GM19467 (cell line): ENCODE data around the gene BLTP2.
"Not testable (repeated sequence)": the region's sequence is repeated elsewhere in the genome, so short reads cannot be mapped to it uniquely, and the experiment has no call there.

Source experiments
- ATAC-seq: cut with Tn5 transposase; IDR thresholded peaks from one replicate; pipeline ENCODE4 v1.9.1; 2021; ENCODE audit warnings: mild to moderate bottlenecking, moderate library complexity; ENCODE audit not compliant: unreplicated experiment

BLTP2 gene

DNA sequence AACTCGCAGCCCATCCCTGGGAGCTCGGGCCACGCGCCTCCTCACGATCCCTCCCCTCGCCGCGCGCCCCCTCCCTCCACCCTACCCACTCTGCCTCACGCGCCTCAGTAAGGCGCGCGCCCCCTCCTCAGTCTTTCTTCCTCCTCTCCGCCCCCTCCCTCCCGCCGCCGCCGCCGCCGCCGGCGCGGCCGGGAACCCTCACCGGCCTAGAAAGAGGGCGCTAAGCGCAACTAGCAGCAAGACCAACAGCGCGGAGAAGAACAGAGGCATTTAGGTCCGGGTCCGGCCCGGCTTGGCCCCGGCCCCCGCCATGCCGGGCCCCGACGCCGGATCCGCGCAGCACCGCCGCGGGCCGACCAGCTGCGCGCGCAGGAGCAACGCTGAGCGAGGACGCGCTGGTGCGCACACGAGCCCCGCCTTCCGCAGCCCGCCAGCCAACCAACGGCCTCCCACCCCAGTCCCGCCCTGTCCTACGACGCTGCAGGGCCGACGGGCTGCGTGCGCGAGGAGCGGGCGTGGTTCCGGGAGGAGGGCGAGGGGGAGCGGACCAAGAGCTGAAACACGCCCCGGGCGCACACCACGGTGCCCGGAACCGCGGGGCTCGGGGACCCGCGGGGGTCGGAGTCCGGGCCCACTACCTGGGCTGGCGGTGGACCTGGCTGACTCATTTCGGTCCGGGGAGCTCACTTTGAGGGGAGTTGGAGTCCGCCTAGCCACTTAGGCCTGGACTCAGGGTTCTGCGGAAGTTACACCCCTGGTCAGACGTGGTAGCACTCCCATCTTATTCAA lies at the start of gene BLTP2:
Gene BLTP2 (minus strand): TSS at position 372 of the 789 bp plus-strand sequence. CDS start 102 bp downstream, at position 270.
- ATAC-seq, result peak; percentile 87

DNA sequence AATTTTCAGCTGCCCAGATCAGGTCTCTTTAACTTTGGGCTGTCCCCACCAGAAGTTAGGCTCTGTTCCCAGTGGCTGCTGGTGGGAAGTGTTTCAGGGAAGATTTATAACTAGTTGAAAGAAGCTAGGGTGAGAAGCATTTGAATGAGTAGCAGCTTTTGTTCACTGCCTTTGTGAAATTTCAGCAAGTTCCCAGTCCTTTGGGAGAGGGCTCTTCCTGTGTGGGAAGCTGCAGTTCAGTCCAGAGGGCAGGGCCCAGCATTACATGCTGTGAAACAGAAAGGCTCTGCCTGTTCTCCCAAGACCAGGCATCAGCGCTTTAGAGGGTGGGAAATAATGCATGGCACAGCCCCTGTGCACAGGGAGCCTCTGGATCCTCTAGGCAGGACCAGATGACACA lies 48.9 kb upstream of the BLTP2 start:
- no peak for ATAC-seq

DNA sequence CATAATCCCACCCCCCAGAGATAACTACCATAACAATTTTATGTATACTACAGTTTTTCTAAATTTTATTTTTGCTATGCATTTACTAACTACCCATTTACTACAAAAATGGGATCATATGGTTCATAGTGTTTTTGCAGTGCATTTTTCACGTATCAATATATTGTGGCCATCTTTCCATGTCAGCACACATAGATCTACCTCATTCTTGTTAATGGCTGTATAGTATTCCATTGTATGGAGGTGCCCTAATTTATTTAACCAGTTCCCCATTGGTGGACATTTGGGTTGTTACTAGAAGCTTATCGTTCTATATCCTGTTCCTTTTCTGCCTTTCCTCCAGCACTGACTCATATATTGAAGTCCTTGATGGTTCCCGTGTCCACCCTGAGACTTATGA lies 44.1 kb upstream of the BLTP2 start:
- no peak for ATAC-seq

DNA sequence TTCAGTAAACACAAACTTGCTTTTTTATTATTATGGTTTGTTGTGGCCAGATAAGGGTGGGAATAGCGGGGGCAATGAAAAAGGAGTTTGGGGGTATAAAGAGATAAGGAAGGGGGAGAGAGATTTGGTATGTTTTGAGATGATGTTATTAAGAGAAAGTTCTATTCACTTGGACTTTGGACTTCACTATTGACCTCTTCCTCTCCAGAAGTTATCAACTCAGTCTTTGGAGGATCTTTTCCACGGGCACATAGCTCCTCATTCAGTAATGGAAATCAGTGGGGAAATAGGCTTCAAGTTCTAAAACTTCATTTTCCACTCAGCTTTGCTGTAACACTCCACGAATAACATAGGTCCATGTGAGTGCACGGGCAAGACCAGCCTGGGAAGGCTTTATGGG lies 43.5 kb upstream of the BLTP2 start:
- ATAC-seq, result no peak

DNA sequence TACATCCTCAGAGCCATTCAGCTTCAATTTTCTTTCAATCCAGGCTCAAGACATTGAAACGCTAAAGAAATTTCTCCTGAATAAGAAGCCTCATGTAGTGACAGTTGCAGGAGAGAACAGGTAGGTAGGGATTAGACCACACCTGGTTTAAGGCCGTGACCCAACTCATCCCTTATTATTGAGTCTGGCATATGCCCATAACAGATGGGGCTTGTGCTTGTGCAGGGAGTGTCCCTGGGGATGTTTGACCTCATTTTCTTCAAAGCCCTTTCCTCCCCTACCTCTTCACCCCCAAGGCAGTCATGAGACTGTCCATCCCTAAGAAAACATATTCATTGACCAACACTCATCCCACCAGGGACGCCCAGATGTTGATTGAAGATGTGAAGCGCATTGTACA lies 41.3 kb upstream of the BLTP2 start:
- ATAC-seq, result no peak

DNA sequence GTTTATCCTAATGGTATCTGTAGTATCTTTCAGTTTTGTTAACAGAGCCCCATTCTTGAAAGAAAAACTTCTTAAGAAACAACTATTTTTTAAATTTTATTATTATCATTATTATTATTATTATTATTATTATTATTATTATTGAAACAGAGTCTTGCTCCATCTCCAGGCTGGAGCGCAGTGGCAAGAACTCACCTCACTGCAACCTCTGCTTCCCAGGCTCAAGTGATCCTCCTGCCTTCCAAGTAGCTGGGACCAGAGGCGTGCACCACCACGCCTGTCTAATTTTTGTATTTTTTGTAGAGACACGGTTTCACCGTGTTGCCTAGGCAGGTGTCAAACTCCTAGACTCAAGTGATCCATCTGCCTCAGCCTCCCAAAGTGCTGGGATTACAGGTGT lies 40.4 kb upstream of the BLTP2 start:
- ATAC-seq, result no peak

DNA sequence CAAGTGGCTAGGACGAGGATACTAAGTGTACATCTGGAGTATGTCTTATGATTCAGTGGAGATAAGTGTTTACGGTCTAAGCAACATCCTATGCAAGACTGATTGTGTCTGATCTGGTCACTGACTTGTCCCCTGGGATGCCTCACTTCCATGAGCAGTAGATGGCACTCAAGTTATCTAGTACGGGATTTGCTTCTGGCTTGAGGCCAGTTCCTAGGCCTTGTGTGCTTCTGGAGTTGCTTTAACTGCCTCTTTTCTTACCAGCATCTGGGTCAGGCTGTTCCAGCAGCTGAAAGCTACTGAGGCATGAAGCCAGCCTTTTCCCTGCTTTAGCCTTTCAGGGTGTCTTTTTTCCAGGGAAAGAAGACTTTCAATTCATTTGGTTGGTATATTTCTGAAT lies 40.0 kb upstream of the BLTP2 start:
- ATAC-seq, result no peak

DNA sequence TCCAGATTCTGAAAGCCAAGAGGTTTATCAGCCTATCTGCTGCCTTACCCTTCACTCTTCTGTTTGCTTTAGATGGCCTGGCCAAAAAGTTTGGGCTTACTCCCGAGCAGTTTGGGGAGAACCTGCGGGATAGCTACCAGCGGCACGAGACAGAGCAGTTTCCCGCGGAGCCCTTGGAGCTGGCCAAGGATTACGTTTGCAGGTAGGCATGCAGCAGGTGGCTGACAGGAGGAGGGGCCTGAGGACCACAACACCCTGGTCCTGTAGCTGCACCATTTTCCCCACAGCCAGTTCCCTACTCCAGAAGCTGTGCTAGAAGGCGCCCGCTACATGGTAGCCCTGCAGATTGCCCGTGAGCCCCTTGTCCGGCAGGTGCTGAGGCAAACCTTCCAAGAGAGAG lies 37.7 kb upstream of the BLTP2 start:
- ATAC-seq, result no peak

DNA sequence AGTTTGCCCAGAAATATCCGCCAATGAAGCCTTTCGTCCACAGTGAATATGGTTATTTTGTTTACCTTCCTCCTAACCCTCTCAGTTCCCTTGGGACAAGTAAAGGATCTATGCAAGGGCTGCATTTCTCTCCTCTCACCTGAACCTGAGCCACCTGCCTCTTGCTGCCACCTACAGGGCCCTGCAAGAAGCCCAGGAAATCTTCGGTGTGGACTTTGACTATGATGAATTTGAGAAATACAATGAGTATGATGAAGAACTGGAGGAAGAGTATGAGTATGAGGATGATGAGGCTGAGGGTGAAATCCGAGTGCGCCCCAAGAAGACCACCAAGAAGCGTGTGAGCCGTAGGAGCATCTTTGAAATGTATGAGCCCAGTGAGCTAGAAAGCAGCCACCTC lies 31.0 kb upstream of the BLTP2 start:
- no peak for ATAC-seq

DNA sequence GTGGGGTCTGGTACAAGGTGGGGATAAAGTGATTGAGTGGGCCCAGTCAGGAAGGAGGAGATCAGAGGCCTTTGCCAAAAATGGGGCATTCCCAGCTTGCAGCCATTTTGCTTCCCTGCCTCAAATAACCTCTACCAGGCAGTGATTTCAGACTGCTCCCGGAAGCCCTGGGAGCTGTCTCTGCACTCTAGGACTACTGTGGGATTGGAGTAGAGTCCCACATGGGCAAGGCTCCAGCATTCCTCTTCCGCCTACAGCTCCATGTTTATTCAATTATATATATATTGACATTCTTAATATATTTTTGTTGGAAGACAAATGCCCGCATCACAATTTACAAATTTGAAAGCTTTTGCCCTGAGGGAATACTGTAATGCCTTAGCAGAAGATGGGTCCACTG lies 30.5 kb upstream of the BLTP2 start:
- ATAC-seq, result no peak

DNA sequence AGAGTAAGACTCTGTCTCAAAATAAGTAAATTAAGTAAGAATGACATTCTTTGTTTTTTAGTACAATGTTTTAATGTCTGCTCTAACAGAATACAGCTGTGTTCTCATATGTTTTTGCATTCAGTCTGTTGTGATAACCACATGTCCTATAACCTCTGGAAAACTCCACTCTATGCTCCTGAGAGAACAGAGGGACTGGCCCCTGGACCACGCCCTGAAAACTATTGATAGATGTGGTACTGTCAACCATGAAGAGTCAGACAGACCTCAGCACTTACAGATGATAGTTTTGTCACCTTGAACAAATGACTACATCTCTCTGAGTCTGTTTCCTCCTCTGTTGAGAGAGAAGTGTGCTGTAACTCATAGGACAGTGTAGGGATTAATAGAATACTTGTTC lies 25.0 kb upstream of the BLTP2 start:
- ATAC-seq, result no peak

DNA sequence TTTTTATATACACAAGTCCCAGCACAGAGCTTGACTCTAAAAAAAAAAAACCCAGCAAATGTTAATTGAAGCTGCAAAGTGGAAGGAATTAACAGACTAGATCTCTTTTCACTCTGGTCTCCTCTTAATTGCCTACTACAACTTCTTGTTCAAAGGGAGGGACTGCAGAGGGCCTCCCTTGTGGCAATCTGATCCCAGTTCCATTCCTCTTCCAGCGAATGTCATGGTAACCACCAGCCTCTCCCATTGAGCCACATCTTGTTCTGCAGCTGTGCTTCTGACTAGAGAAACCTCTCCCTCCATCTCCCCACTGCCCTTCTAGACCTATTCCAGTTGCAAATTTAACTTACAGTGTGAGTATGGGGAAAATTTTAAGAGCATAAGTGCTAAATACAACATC lies 22.9 kb upstream of the BLTP2 start:
- no peak for ATAC-seq

DNA sequence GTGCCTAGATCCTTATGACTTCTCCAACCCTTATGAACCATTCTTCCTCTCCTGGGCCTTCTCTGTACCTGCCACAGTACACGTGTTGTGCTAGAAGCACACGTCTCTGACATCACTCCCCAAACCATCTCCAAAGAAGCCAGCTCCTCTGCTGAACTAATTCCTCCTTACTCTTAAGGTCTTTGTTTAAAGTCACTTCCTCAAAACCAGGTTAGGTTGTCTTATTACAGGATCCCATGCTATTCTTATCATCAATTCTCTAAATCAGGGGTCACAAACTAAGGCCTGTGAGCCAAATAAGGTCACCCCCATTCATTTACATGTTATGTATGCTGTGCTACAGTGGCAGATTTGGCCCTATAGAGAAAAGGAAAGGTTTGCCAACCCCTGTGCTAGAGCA lies 21.0 kb upstream of the BLTP2 start:
- ATAC-seq, result no peak

DNA sequence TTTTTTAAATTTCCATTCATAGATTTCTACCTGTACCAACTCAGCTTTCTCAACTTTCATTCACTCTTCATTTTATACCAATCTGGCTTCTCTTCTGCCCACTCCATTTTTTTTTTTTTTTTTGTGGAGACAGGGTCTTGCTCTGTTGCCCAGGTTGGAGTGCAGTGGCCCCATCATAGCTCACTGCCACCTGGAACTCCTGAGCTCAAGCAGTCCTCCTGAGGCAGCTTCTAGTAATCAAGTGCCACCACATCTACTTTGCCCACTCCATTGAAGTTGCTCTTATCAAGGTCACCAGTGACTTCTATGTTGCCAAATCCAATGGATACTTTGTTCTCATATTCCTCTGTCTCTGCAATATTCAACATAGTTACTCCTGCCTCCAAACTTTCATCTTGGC lies 18.8 kb upstream of the BLTP2 start:
- ATAC-seq, result no peak

DNA sequence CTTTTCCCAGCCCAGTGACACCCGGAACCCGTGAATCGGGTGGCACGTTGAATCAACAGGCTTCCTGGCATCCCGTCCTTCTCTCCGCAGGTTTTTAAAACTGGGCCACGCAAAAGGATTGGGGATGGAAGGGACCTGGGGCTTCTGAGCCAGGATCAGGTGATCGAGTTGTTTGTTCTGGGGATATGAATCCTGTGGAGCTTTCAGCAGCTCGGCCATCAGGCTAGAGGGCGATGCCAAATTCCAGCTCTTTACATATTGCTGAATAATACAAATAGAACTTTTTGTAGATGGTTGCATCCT lies 17.5 kb upstream of the BLTP2 start:
- ATAC-seq, result peak; percentile 11

DNA sequence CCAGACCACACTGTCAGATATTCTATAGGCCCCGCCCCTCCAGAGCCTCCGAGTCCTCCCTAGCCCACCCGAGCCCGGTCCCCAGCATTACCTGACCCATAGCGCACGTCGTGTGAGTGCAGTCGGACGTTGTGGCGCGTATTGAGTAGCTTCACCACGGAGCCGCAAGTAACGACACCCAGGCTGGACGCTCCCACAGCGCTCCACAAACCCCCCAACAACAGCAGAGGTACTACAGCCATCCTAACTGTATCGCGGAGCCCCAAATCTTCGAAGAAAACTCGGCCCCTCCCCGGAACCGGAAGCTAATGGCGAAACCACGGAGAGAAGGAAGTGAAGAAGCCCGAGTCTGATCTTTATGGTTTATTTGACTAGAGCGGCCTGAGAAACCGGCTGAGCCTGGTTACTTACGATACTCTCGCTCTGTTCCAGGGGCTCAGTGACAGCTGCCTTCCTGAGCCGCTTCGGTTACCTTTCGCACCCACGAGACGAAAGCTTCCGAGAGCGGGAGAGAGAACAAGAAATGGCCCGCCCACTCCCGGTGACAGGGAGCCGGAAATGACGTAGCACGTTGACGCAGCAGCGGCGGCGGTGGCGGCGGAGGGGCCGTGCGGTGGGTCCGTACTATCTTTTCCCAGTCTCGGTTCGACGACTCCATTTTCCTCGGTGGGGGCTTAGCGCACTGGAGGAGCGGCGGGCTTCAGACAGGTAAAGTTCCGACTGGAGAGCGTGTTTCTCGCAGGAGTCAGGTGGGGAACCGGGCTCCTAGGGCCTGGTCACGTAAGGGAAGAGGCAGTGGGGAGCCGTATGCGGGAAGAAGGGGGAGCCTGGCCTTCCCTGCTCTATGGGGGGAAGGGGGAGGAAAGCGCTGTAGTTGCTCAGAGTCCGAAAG lies 16.9 kb upstream of the BLTP2 start, which contains the start of the genes SDF2 and SUPT6H:
Gene SDF2 (minus strand): TSS at position 272 of the 892 bp plus-strand sequence. CDS start 30 bp downstream, at position 242.
Gene SUPT6H (plus strand): TSS at position 571 of the 892 bp plus-strand sequence. CDS start 11,197 bp downstream, outside the sequence.
- peak; percentile 60 for ATAC-seq

DNA sequence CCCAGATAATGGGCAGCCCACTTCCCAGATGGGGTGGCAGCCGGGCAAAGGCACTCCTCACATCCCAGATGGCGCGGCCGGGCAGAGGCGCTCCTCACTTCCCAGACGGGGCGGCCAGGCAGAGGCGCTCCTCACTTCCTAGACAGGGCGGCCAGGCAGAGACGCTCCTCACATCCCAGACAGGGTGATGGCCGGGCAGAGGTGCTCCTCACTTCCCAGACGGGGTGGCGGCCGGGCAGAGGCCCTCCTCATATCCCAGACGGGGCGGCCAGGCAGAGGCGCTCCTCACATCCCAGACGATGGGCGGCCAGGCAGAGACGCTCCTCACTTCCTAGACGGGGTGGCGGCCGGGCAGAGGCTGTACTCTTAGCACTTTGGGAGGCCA lies 14.5 kb upstream of the BLTP2 start:
- not testable (repeated sequence) for ATAC-seq

DNA sequence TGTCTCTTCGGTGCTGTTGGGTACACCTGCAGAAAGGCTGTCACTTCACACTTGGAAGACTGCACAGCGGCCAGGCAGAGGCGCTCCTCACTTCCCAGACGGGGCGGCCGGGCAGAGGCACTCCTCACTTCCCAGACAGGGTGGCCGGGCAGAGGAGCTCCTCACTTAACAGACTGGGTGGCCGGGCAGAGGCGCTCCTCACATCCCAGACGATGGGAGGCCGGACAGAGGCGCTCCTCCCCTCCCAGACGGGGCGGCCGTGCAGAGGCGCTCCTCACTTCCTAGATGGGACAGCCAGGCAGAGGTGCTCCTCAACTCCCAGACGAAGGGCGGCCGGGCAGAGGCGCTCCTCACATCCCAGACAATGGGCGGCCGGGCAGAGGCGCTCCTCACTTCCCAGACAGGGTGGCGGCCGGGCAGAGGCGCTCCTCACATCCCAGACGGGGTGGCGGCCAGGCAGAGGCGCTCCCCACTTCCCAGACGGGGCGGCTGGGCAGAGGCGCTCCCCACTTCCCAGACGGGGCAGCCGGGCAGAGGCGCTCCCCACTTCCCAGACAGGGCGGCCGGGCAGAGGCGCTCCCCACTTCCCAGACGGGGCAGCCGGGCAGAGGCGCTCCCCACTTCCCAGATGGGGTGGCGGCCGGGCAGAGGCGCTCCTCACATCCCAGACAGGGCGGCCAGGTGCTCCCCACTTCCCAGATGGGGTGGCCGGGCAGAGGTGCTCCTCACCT lies 14.0 kb upstream of the BLTP2 start:
- not testable (repeated sequence) for ATAC-seq

DNA sequence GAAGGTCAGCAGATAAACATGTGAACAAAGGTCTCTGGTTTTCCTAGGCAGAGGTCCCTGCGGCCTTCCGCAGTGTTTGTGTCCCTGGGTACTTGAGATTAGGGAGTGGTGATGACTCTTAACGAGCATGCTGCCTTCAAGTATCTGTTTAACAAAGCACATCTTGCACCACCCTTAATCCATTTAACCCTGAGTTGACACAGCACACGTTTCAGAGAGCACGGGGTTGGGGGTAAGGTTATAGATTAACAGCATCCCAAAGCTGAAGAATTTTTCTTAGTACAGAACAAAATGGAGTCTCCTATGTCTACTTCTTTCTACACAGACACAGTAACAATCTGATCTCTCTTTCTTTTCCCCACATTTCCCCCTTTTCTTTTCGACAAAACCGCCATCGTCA lies 13.4 kb upstream of the BLTP2 start:
- ATAC-seq, result not testable (repeated sequence)

DNA sequence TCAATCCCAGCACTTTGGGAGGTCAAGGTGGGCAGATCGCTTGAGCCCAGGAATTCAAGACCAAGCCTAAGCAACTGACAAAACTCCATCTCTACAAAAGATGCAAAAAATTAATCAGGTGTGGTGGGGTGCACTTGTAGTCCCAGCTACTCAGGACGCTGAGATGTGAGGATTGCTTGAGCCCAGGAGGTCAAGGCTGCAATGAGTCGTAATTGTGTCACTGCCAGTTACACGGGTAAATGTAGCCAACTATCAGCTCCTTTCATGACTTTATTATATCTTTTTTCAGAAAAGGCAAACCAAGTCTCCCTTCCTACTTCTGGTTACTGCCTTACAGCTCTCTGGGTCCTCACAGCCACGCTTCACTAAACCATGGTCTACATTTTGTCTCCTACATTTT lies 12.8 kb upstream of the BLTP2 start:
- no peak for ATAC-seq

DNA sequence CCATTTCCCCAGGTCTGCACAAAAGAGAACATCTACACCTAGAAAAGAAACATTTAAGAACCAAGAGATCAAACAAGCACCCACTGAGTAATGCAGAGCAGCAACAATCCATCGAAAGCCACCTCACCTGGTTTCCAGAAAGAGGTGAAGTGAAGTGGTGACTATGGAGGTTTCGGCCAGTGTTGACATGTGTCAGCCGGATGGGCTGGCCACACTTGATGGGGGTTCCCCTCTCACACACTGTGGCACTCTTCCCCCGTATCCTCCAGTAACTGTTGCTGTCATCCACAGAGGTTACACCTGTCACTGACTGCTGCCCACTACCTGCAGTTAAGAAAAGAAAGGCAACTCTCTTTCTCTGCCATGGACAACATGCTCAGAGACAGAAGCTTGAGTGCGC lies 10.2 kb upstream of the BLTP2 start:
- ATAC-seq, result no peak
